Endothelial cell (in vitro differentiated cells): Measurements from ENCODE around the gene TBC1D8. TPM values are rescaled to one million over a fixed set of nuclear protein-coding genes. Genes with fewer than 3 reads are reported as not detected.

Experiments
- DNase-seq: peaks from one replicate; pipeline ENCODE4 v3.0.0; 2021; ENCODE audit warnings: low spot score
- H3K27ac Mint-ChIP-seq: one replicate; pipeline ENCODE4 v1.8.0; 2021; ENCODE audit warnings: mixed read lengths, inconsistent platforms; ENCODE audit not compliant: unreplicated experiment
- H3K27me3 Mint-ChIP-seq: one replicate; pipeline ENCODE4 v1.8.0; 2021; ENCODE audit warnings: mild to moderate bottlenecking, moderate library complexity, mixed read lengths, inconsistent platforms; ENCODE audit not compliant: unreplicated experiment
- H3K36me3 Mint-ChIP-seq: one replicate; pipeline ENCODE4 v1.8.0; 2021; ENCODE audit warnings: mild to moderate bottlenecking, low read depth, mixed read lengths, inconsistent platforms; ENCODE audit not compliant: unreplicated experiment
- H3K4me1 Mint-ChIP-seq: one replicate; pipeline ENCODE4 v1.8.0; 2021; ENCODE audit warnings: mild to moderate bottlenecking, mixed read lengths, inconsistent platforms; ENCODE audit not compliant: unreplicated experiment
- H3K4me3 Mint-ChIP-seq: one replicate; pipeline ENCODE4 v1.8.0; 2021; ENCODE audit warnings: mild to moderate bottlenecking, mixed read lengths, inconsistent platforms; ENCODE audit not compliant: unreplicated experiment
- H3K9me3 Mint-ChIP-seq: one replicate; pipeline ENCODE4 v1.8.0; 2021; ENCODE audit warnings: mixed read lengths, inconsistent platforms; ENCODE audit not compliant: unreplicated experiment
- total RNA-seq: library from RNA; stranded (reverse); fragmentation: NEBNext Ultra II Directional; extraction: Animal tissue kit (Norgen Biotek cat#: 25700); gene quantifications from one replicate; pipeline ENCODE4 v1.2.1, GENCODE V29; 2021; ENCODE audit not compliant: unreplicated experiment
- TF ChIP-seq, protein P1 (sequence below): fragments of 200-600 bp; sonication (generic); IDR thresholded peaks from one replicate; pipeline ENCODE4 v1.5.0; 2021; ENCODE audit warnings: antibody characterized with exemption; ENCODE audit not compliant: unreplicated experiment

The TBC1D8 gene
- total RNA-seq, 1 donor from 2014 or later = 27.5 TPM

DNA sequence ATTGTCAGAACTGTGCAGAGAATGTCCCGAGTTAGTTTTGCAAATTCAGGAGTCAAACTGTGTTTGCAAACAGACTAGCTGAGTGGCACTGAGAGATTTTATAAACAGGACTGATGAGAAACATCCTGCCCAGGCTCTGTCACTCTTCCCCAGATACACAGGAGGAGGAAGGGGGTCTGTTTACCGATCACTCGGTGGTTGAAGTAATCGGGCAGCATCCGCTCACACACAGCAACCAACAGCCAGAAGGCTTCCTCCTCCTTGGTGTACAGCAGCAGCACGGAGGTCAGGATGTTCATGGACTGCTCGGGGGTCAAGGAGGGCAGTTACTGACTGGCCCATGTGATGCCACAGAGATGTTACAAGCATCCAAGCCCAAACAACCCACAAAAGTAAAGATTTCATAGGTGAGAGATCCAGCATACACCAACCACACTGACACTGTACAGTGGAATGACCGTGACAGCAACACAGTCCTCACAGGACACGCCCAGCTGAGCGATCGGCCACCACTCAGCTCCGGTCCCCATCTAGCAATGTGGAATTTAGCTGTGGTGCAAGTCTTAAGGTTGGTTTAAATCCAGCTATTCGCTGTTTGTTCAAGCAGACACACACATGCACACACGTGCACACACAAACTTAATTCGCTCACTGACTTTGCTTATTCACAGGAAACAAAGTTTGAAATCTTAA lies 119.0 kb downstream of the TBC1D8 start:
- no peak for DNase-seq
- TF ChIP-seq, protein P1, sequence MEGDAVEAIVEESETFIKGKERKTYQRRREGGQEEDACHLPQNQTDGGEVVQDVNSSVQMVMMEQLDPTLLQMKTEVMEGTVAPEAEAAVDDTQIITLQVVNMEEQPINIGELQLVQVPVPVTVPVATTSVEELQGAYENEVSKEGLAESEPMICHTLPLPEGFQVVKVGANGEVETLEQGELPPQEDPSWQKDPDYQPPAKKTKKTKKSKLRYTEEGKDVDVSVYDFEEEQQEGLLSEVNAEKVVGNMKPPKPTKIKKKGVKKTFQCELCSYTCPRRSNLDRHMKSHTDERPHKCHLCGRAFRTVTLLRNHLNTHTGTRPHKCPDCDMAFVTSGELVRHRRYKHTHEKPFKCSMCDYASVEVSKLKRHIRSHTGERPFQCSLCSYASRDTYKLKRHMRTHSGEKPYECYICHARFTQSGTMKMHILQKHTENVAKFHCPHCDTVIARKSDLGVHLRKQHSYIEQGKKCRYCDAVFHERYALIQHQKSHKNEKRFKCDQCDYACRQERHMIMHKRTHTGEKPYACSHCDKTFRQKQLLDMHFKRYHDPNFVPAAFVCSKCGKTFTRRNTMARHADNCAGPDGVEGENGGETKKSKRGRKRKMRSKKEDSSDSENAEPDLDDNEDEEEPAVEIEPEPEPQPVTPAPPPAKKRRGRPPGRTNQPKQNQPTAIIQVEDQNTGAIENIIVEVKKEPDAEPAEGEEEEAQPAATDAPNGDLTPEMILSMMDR = no peak
- Mint-ChIP-seq H3K4me1 (no peaks in the 10 kb centered on the region), H3K4me3 (peak overlapping the region; percentile 8), H3K27me3 (peaks cover 6% of the 10 kb centered on the region), H3K9me3 (no peaks in the 10 kb centered on the region), H3K36me3 (peaks cover 46% of the 10 kb centered on the region), H3K27ac (no peak overlapping the region)

DNA sequence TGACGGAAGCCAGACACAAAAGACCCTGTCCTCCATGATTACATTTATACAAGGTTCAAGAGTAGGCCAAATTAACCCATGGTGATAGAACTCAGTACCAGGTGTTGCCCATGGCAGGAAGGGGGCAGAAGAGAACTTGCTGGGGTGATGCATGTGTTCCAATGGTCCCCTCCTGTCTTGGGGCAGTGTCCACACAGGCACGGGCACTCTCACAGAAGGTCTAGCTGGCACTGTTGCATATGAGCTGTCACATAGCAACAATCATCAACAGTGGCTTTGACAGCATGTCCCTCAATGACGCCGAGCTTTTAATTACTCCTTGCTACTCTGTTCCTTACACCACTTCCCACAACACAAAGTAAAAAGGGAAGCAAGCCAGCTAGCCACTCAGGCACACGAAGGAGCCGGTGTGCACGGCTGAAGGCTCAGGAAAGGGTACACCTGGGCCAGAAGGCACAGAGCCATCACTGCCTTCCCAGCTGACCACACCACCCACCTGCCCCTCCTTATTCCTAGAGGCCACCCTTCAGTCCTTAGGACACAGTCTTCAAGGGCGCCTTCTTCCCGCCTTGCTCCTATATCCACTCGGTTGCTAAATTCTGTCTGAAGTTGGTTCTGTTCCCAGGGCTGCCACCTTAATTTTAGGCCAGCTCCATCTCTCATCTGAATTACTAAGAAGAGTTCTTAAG lies 120.2 kb downstream of the TBC1D8 start:
- peaks cover 51% of the 10 kb centered on the region for H3K36me3 Mint-ChIP-seq
- TF ChIP-seq, protein P1 = no peak
- no peaks in the 10 kb centered on the region for H3K9me3 Mint-ChIP-seq
- no peak overlapping the region for H3K27ac Mint-ChIP-seq
- no peak for DNase-seq
- peaks cover 4% of the 10 kb centered on the region for H3K27me3 Mint-ChIP-seq
- peaks cover 4% of the 10 kb centered on the region for H3K4me1 Mint-ChIP-seq
- no peak overlapping the region for H3K4me3 Mint-ChIP-seq

DNA sequence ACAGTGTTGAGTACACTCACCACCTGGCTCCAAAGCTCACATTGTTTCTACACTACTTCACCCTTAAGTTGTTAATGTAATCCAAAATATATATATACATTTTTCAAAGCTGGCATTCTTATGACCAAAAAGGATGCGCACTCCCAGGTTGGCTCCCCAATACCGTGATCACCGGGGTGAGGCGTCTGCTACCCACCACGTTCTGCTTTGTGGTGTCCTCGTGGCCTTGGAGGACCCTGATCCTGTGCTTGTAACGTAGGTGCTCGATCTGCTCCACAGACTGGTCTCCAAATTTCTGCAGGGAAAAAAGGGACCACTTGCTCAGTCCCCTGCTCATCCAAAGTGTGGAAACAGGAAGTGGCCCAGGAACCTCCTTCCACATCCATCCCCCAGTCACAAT lies 123.3 kb downstream of the TBC1D8 start:
- H3K27ac Mint-ChIP-seq = no peak overlapping the region
- H3K4me3 Mint-ChIP-seq = no peak overlapping the region
- peaks cover 4% of the 10 kb centered on the region for H3K27me3 Mint-ChIP-seq
- H3K4me1 Mint-ChIP-seq = peaks cover 9% of the 10 kb centered on the region
- TF ChIP-seq, protein P1 = no peak
- no peak for DNase-seq
- H3K36me3 Mint-ChIP-seq = peaks cover 50% of the 10 kb centered on the region
- no peaks in the 10 kb centered on the region for H3K9me3 Mint-ChIP-seq

DNA sequence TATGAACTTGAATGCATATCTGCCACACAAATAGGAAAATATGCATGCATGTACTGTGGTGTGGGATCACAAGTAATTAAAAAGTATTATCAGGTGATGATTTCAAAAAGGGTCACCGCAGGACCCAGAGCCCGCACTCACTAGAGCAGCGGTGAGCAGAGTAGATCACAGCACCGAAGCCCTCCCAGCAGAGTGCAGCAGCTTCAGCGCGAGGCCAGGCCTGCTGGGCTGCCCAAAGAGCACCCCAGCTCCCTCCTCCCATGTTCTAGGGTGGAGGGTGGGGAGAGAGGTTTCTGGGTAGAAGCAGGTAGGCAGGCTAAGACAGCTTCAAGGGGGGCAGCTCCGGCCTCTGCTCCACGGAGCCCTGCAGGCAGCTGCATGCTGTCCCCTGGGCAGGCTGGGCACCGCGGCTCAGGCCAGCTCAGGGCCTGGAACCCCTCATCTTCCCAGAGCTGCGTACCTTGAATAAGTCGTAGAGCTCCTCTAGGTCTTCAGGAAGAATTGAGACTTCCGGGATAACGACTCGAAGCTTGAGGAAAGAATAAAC lies 124.2 kb downstream of the TBC1D8 start:
- H3K9me3 Mint-ChIP-seq = no peaks in the 10 kb centered on the region
- peaks cover 45% of the 10 kb centered on the region for H3K36me3 Mint-ChIP-seq

More for the DNA sequence above, 124.2 kb downstream of the TBC1D8 start:
- no peak for DNase-seq
- TF ChIP-seq, protein P1 = no peak
- peaks cover 4% of the 10 kb centered on the region for H3K27me3 Mint-ChIP-seq
- no peak overlapping the region for H3K27ac Mint-ChIP-seq
- peaks cover 9% of the 10 kb centered on the region for H3K4me1 Mint-ChIP-seq
- H3K4me3 Mint-ChIP-seq = no peak overlapping the region
